Right cardiac atrium (tissue), 5 donors: ENCODE measurements around the gene HOXB13. TPM values are rescaled to one million over a fixed set of nuclear protein-coding genes. Genes with fewer than 3 reads are reported as not detected.

Source experiments
- ATAC-seq, 2 donors: fragments of 200-7000 bp; cut with Tn5 transposase; one replicate each; pipeline versions ENCODE4 v1.8.0 to v1.9.1; 2020; ENCODE audit warnings: moderate library complexity in 2 of 2, mild to moderate bottlenecking in 1 of 2
- DNase-seq, 3 donors: peaks; one replicate each; pipeline ENCODE4 v3.0.0-alpha.2; 2020
- H3K27ac ChIP-seq: one replicate; pipeline ENCODE4 v1.5.1; 2013; ENCODE audit warnings: mild to moderate bottlenecking, low read length, control low read depth, moderate library complexity
- H3K27me3 ChIP-seq: one replicate; pipeline ENCODE4 v1.6.1; 2013; ENCODE audit not compliant: control insufficient read depth, insufficient read depth
- H3K4me1 ChIP-seq: one replicate; pipeline ENCODE4 v1.6.1; 2013; ENCODE audit warnings: low read length; ENCODE audit not compliant: control insufficient read depth, insufficient read depth
- H3K4me3 ChIP-seq: one replicate; pipeline ENCODE4 v1.5.1; 2013; ENCODE audit warnings: low read length, control low read depth
- H3K9me3 ChIP-seq: one replicate; pipeline ENCODE4 v1.6.1; 2013; ENCODE audit warnings: low read length; ENCODE audit not compliant: control insufficient read depth
- WGBS: extraction: QIAGEN DNeasy Blood & Tissue Kit; methylation state at CpG from one replicate; pipeline ENCODE4 v1.1.7; 2013; 5-methylcytosine and 5-hydroxymethylcytosine counted together
- intact Hi-C, 4 donors: fragments of 100-400 bp; cut with DNase I; formaldehyde crosslinking; loops; one replicate each; pipeline versions ENCODE4 v1.11.0 to v1.14.0; 2022 to 2023
- polyA plus RNA-seq: library from polyadenylated mRNA; stranded (reverse); fragments of 200-250 nt; gene quantifications from one replicate; pipeline ENCODE4 v1.2.3, GENCODE V29; 2013
- total RNA-seq, 4 donors: library from RNA; stranded (reverse); fragmentation: NEBNext Ultra II Directional; extraction: Animal tissue kit (Norgen Biotek cat#: 25700); gene quantifications; one replicate each; pipeline ENCODE4 v1.2.1, GENCODE V29; 2021
- donor health status: healthy with polysubstance abuse.
- donor health status: DM: no; HTN: yes; CAD: no.
- donor health status: DM: no; HTN: no; CAD: no.
- donor health status: DM: no; HTN: yes; CAD: no; lungs with severe emphysema.
- donor health status: DM: yes; HTN: yes; CAD: no.

Gene HOXB13
- total and polyA plus RNA-seq, 5 donors: not detected

- Histone ChIP-seq H3K27ac (no peak overlapping the region), H3K4me1 (no peaks in the 10 kb centered on the region), H3K9me3 (no peaks in the 10 kb centered on the region), H3K27me3 (no peaks in the 10 kb centered on the region), H3K4me3 (no peak overlapping the region)
- 3% methylated on average over 50 of the region's 50 CpGs for WGBS
- ATAC-seq: no peak
- no peak for DNase-seq
- intact Hi-C loops: no loop called here
Measured at GRCh38 chr17:48732688-48733629, 4.4 kb upstream of the HOXB13 start.

DNA sequence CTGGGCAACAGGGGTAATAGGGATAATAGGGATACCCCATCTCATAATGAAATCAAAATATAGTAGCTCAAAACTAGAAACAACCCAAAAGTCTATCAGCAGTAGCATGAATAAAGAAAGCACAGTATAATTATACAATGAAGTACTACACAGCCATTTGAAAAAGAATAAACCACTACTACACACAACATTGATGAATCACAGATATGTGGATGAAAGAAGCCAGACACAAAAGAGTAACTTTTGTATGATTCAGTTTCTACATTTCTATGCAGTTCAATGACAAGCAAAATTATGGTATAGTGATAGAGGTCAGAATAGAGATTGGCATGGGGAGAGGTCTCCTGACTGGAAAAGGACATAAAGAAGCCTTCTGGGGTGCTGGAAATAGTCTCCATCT is 2.8 kb upstream of the HOXB13 start:
- intact Hi-C loops: no loop called here
- no peaks in the 10 kb centered on the region for H3K4me1 ChIP-seq
- H3K9me3 ChIP-seq: no peaks in the 10 kb centered on the region
- ATAC-seq (no peak), DNase-seq (no peak)
- H3K27ac ChIP-seq: no peak overlapping the region
- H3K4me3 ChIP-seq: no peak overlapping the region
- H3K27me3 ChIP-seq: no peaks in the 10 kb centered on the region

GRCh38 chr17:48730240-48730550 is 1.6 kb upstream of the HOXB13 start:
- ATAC-seq (no peak), DNase-seq (no peak)
- no peak overlapping the region for H3K4me3 ChIP-seq
- no peaks in the 10 kb centered on the region for H3K9me3 ChIP-seq
- H3K4me1 ChIP-seq: no peaks in the 10 kb centered on the region
- 30% methylated on average over 3 of the region's 3 CpGs for WGBS
- no peak overlapping the region for H3K27ac ChIP-seq
- no peaks in the 10 kb centered on the region for H3K27me3 ChIP-seq
- intact Hi-C loops: no loop called here

GRCh38 chr17:48729335-48730239 is 1.0 kb upstream of the HOXB13 start:
- no peak overlapping the region for H3K27ac ChIP-seq
- no peaks in the 10 kb centered on the region for H3K27me3 ChIP-seq
- no peaks in the 10 kb centered on the region for H3K4me1 ChIP-seq
- WGBS: 6% methylated on average over 19 of the region's 19 CpGs
- intact Hi-C loops: loop anchor here in 2 of 4 donors (5.0 to 10.0 kb wide), 2 partner anchors 63 to 155 kb away; no protein-coding TSS in a partner anchor
- no peak for DNase-seq
- no peak for ATAC-seq
- peak overlapping the region; percentile 18 for H3K4me3 ChIP-seq
- no peaks in the 10 kb centered on the region for H3K9me3 ChIP-seq

DNA sequence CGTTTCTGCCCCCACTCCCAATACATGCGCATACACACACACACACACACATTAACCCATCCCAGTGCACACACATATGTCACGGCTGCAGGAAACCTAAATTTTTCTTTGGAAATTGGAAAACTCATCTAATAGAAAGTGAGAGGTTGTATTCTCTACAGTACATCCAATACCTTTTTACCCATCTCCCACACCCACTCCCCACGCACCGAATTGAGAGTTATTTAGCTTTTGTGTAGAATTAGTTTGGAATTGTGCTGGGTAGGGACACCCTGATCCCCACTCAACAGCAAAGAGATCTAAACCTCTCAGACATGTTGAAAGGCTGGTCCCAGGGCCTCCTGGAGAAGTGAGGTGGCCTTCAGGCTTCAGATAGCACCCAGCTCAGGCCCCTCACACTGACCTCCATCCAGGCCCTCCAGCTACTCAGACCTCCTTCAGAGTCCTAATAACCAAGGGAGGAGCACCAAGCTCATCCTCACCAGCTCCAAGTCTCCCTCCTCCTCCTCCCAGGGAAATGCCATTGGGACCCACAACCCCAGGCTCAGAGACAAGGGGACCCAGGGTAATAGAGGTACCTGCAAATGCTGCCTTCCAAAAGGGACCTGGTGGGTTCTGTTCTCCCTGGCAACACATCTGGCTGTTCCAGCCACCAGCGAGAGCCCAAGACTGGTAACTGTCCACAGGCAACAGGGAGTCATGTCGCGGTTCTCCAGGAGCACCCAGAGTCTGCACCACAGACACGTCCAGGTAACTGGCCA is 955 bp downstream of the HOXB13 start:
- WGBS: 22% methylated on average over 9 of the region's 9 CpGs
- intact Hi-C loops: loop anchor here in 2 of 4 donors (5.0 to 10.0 kb wide), 2 partner anchors 65 to 157 kb away; no protein-coding TSS in a partner anchor
- no peak overlapping the region for H3K4me3 ChIP-seq
- no peaks in the 10 kb centered on the region for H3K4me1 ChIP-seq
- no peak for ATAC-seq
- H3K27me3 ChIP-seq: no peaks in the 10 kb centered on the region
- H3K9me3 ChIP-seq: no peaks in the 10 kb centered on the region
- DNase-seq: no peak
- H3K27ac ChIP-seq: no peak overlapping the region

GRCh38 chr17:48726916-48727286 is 1.6 kb downstream of the HOXB13 start:
- Histone ChIP-seq H3K9me3 (no peaks in the 10 kb centered on the region), H3K27ac (no peak overlapping the region), H3K27me3 (no peaks in the 10 kb centered on the region), H3K4me1 (no peaks in the 10 kb centered on the region), H3K4me3 (no peak overlapping the region)
- no peak for DNase-seq
- 5% methylated on average over 20 of the region's 20 CpGs for WGBS
- no peak for ATAC-seq
- intact Hi-C loops: loop anchor here in 2 of 4 donors (5.0 to 10.0 kb wide), 2 partner anchors 65 to 158 kb away; no protein-coding TSS in a partner anchor

GRCh38 chr17:48726114-48726915 is 2.2 kb downstream of the HOXB13 start:
- Histone ChIP-seq H3K27me3 (no peaks in the 10 kb centered on the region), H3K4me3 (no peak overlapping the region), H3K9me3 (no peaks in the 10 kb centered on the region), H3K4me1 (no peaks in the 10 kb centered on the region), H3K27ac (no peak overlapping the region)
- no peak for DNase-seq
- ATAC-seq: no peak
- WGBS: 10% methylated on average over 20 of the region's 20 CpGs
- intact Hi-C loops: loop anchor here in 2 of 4 donors (5.0 to 10.0 kb wide), 2 partner anchors 66 to 158 kb away; no protein-coding TSS in a partner anchor

GRCh38 chr17:48725288-48726064 is 3.1 kb downstream of the HOXB13 start:
- no peak for ATAC-seq
- no peaks in the 10 kb centered on the region for H3K4me1 ChIP-seq
- H3K27ac ChIP-seq: no peak overlapping the region
- no peaks in the 10 kb centered on the region for H3K27me3 ChIP-seq
- DNase-seq: no peak
- no peak overlapping the region for H3K4me3 ChIP-seq
- H3K9me3 ChIP-seq: no peaks in the 10 kb centered on the region
- WGBS: 4% methylated on average over 38 of the region's 38 CpGs
- intact Hi-C loops: loop anchor here in 3 of 4 donors (2.0 to 10.0 kb wide), 3 partner anchors 65 to 159 kb away; no protein-coding TSS in a partner anchor

DNA sequence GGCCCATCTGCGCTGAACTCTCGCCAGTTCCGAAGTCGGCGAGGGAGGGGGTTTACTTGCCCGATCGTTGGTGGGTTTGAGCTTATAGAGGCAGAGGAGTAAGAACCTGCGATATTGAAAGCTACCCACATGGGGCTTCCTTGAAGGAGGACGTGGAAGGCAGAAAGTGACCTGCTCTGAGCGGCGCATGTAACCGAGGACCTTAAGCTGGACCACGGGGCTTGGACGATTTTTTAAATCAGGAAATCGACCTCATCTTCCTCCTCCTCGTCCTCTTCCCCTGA is 3.6 kb downstream of the HOXB13 start:
- no peak overlapping the region for H3K27ac ChIP-seq
- no peaks in the 10 kb centered on the region for H3K27me3 ChIP-seq
- no peak for DNase-seq
- H3K9me3 ChIP-seq: no peaks in the 10 kb centered on the region
- no peak overlapping the region for H3K4me3 ChIP-seq
- ATAC-seq: no peak
- H3K4me1 ChIP-seq: no peaks in the 10 kb centered on the region
- intact Hi-C loops: loop anchor here in 3 of 4 donors (2.0 to 10.0 kb wide), 3 partner anchors 66 to 160 kb away; no protein-coding TSS in a partner anchor
- 3% methylated on average over 16 of the region's 16 CpGs for WGBS
